Stromal cell of bone marrow (primary cell): ENCODE measurements around the gene DNAH9.

Experiments
- DNase-seq: peaks from one replicate; pipeline ENCODE4 v3.0.0-alpha.2; 2012; ENCODE audit warnings: low read depth

Gene DNAH9

GRCh38 chr17:11840831-11841230 lies 242.6 kb downstream of the DNAH9 start:
- DNase-seq = no peak

GRCh38 chr17:11848330-11848729 lies 250.1 kb downstream of the DNAH9 start:
- no peak for DNase-seq

GRCh38 chr17:11852231-11852630 lies 254.0 kb downstream of the DNAH9 start:
- no peak for DNase-seq

- DNase-seq = no peak
Observed at GRCh38 chr17:11852912-11853311, 254.6 kb downstream of the DNAH9 start.

- no peak for DNase-seq
Observed at GRCh38 chr17:11853321-11854151, 255.3 kb downstream of the DNAH9 start.

GRCh38 chr17:11855306-11855705 lies 257.0 kb downstream of the DNAH9 start:
- no peak for DNase-seq

GRCh38 chr17:11857006-11857405 lies 258.7 kb downstream of the DNAH9 start:
- no peak for DNase-seq

- no peak for DNase-seq
Observed at GRCh38 chr17:11869680-11870394, 271.6 kb downstream of the DNAH9 start.

- no peak for DNase-seq
Observed at GRCh38 chr17:11871773-11872172, 273.5 kb downstream of the DNAH9 start.

GRCh38 chr17:11874756-11875155 lies 276.5 kb downstream of the DNAH9 start:
- DNase-seq = no peak

- no peak for DNase-seq
Observed at GRCh38 chr17:11880714-11881113, 282.4 kb downstream of the DNAH9 start.

- DNase-seq = no peak
Observed at GRCh38 chr17:11882716-11883115, 284.4 kb downstream of the DNAH9 start.

- DNase-seq = no peak
Observed at GRCh38 chr17:11885051-11885450, 286.8 kb downstream of the DNAH9 start.

- no peak for DNase-seq
Observed at GRCh38 chr17:11889266-11889665, 291.0 kb downstream of the DNAH9 start.

- DNase-seq = no peak
Observed at GRCh38 chr17:11893862-11894261, 295.6 kb downstream of the DNAH9 start.

- no peak for DNase-seq
Observed at GRCh38 chr17:11896199-11896598, 297.9 kb downstream of the DNAH9 start.

- DNase-seq = no peak
Observed at GRCh38 chr17:11898526-11899235, 300.4 kb downstream of the DNAH9 start.

- no peak for DNase-seq
Observed at GRCh38 chr17:11899537-11899942, 301.3 kb downstream of the DNAH9 start.

- DNase-seq = no peak
Observed at GRCh38 chr17:11900041-11900476, 301.8 kb downstream of the DNAH9 start.

GRCh38 chr17:11900655-11901054 lies 302.4 kb downstream of the DNAH9 start:
- no peak for DNase-seq

- DNase-seq = no peak
Observed at GRCh38 chr17:11901931-11902330, 303.7 kb downstream of the DNAH9 start.

GRCh38 chr17:11908711-11909146 lies 310.5 kb downstream of the DNAH9 start:
- DNase-seq = no peak

- no peak for DNase-seq
Observed at GRCh38 chr17:11909348-11909747, 311.1 kb downstream of the DNAH9 start.
